HepG2 (cell line): ENCODE data around the gene CFAP119. TPM values are rescaled to one million over a fixed set of nuclear protein-coding genes. Genes with fewer than 3 reads are reported as not detected.
A peak's percentile ranks its signal among the peaks of the same experiment; 100 is the strongest.

Experiments used
- ATAC-seq: fragments of 200-7000 bp; cut with Tn5 transposase; 3 replicates; pipeline ENCODE4 v1.9.1; 2020; ENCODE audit warnings: mild to moderate bottlenecking, moderate library complexity
- BruUV-seq: library from RNA; stranded (reverse); fragments of 400-500 nt; replicated peaks from 2 replicates; lab custom pipeline; 2021; lab: Mats Ljungman, UMichigan
- CTCF ChIA-PET: fragments of 300-600 bp; formaldehyde crosslinking; extraction: SDS; loops from one replicate; lab custom pipeline; 2021; ENCODE audit warnings: low total read pairs, inconsistent platforms, low intra/inter-chr PET ratio; lab: Yijun Ruan, JAX
- POLR2A ChIA-PET: fragments of 350-600 bp; sonication (Branson Sonifier 250); formaldehyde crosslinking; loops from one replicate; lab custom pipeline; 2020; ENCODE audit warnings: antibody characterized with exemption, inconsistent platforms; lab: Yijun Ruan, JAX
- DNase-seq: peaks from one replicate; pipeline ENCODE4 v3.0.0-alpha.2; 2015; ENCODE audit warnings: low spot score
- FAIRE-seq: peaks from 3 replicates; lab custom pipeline; 2011; peaks lifted over from hg19 to GRCh38; lab: Jason Lieb, UNC
- H2AFZ ChIP-seq: one replicate; pipeline ENCODE4 v1.6.1; 2011; ENCODE audit warnings: low read length, inconsistent platforms
- H3K27ac ChIP-seq: fragments of 300-600 bp; 3 replicates; pipeline ENCODE4 v1.8.0; 2011; ENCODE audit warnings: mixed run types, mild to moderate bottlenecking, mixed read lengths, low read length, inconsistent platforms; ENCODE audit not compliant: insufficient read depth; ENCODE audit errors: extremely low read length
- H3K27me3 ChIP-seq, 2 experiments: fragments of 200-600 bp in 1 of 2; 2 replicates in 1 of 2; 3 replicates in 1 of 2; pipeline versions ENCODE4 v1.6.0 to v1.8.0; 2011; ENCODE audit warnings: low read length in 2 of 2, mild to moderate bottlenecking in 2 of 2, moderate library complexity in 2 of 2, inconsistent platforms in 1 of 2; ENCODE audit not compliant: insufficient read depth in 2 of 2, control insufficient read depth in 1 of 2
- H3K36me3 ChIP-seq, 2 experiments: fragments of 200-600 bp in 1 of 2; replicated peaks in 1 of 2; 2 replicates in 1 of 2; 3 replicates in 1 of 2; pipeline versions ENCODE4 v1.5.1 to v1.8.0; 2011; ENCODE audit warnings: low read length in 2 of 2, inconsistent platforms in 1 of 2; ENCODE audit not compliant: insufficient read depth in 2 of 2, control insufficient read depth in 1 of 2
- H3K4me1 ChIP-seq: 2 replicates; pipeline ENCODE4 v1.5.1; 2012; ENCODE audit warnings: low read length, inconsistent platforms; ENCODE audit not compliant: insufficient read depth
- H3K4me2 ChIP-seq: 2 replicates; pipeline ENCODE4 v1.6.0; 2011; ENCODE audit warnings: low read depth, low read length, inconsistent platforms
- H3K4me3 ChIP-seq, 3 experiments: fragments of 200-600 bp in 1 of 3; sonication (generic), shearing (Covaris generic) in 1 of 3; replicated peaks in 1 of 3; 2 replicates each; pipeline ENCODE4 v1.5.1; 2011 to 2016; ENCODE audit warnings: low read length in 3 of 3, inconsistent platforms in 2 of 3, low read depth in 2 of 3, mild to moderate bottlenecking in 2 of 3, control low read depth in 1 of 3, mixed read lengths in 1 of 3; ENCODE audit not compliant: insufficient read depth in 1 of 3
- H3K79me2 ChIP-seq: one replicate; pipeline ENCODE4 v1.6.1; 2011; ENCODE audit warnings: low read length, inconsistent platforms; ENCODE audit not compliant: insufficient read depth
- H3K9ac ChIP-seq: 2 replicates; pipeline ENCODE4 v1.6.0; 2011; ENCODE audit warnings: mild to moderate bottlenecking, low read depth, low read length, inconsistent platforms; ENCODE audit not compliant: insufficient read depth
- H3K9me3 ChIP-seq: 2 replicates; pipeline ENCODE4 v1.5.1; 2012; ENCODE audit warnings: mild to moderate bottlenecking, low read length
- H4K20me1 ChIP-seq: 2 replicates; pipeline ENCODE4 v1.6.0; 2011; ENCODE audit warnings: inconsistent platforms, mild to moderate bottlenecking, low read length, moderate library complexity; ENCODE audit not compliant: insufficient read depth
- DNMT3B ChIP-seq: conservative IDR thresholded peaks from 2 replicates; pipeline ENCODE4 v1.6.1; 2016; ENCODE audit warnings: missing biosample characterization, control low read depth
- DPF2 ChIP-seq: sonication (generic); formaldehyde crosslinking; IDR thresholded peaks from 2 replicates; pipeline ENCODE4 v1.4.0; 2020; ENCODE audit warnings: mild to moderate bottlenecking, low read depth, missing genetic modification reagents, borderline replicate concordance
- GATA4 ChIP-seq: sonication (generic); IDR thresholded peaks from 2 replicates; pipeline ENCODE4 v1.6.1; 2016; ENCODE audit warnings: antibody characterized with exemption, low read depth, borderline replicate concordance
- IKZF1 ChIP-seq: fragments of 450-650 bp; IDR thresholded peaks from 2 replicates; pipeline ENCODE4 v1.7.1; 2016
- POLR2AphosphoS2 ChIP-seq: IDR thresholded peaks from 2 replicates; pipeline ENCODE4 v1.6.1; 2011; ENCODE audit warnings: low read depth, low read length, improper control_type of control experiment
- ZBTB14 ChIP-seq: sonication (generic); formaldehyde crosslinking; IDR thresholded peaks from 2 replicates; pipeline ENCODE4 v1.4.0; 2020; ENCODE audit warnings: missing genetic modification reagents
- ZNF652 ChIP-seq: IDR thresholded peaks from 2 replicates; pipeline ENCODE4 v1.6.1; 2016; ENCODE audit warnings: low read depth, borderline replicate concordance
- ZNF749 ChIP-seq: sonication (generic); formaldehyde crosslinking; IDR thresholded peaks from 2 replicates; pipeline ENCODE4 v1.8.0; 2022; ENCODE audit warnings: mild to moderate bottlenecking, missing genetic modification reagents, moderate library complexity, borderline replicate concordance
- WGBS: methylation state at CpG from one replicate; pipeline ENCODE4 v1.1.6; 2017; ENCODE audit warnings: low lambda C conversion rate; 5-methylcytosine and 5-hydroxymethylcytosine counted together
- in situ Hi-C: cut with HindIII; loops from 2 replicates; pipeline ENCODE4 v1.10.0; 2017; ENCODE audit warnings: low pct_unique_long_range_greater_than_20kb; ENCODE audit not compliant: extremely low pct_ligation_motif_present
- intact Hi-C: fragments of 100-400 bp; cut with micrococcal nuclease; formaldehyde crosslinking; loops from one replicate; pipeline ENCODE4 v1.10.0; 2022; ENCODE audit not compliant: unreplicated experiment
- polyA plus RNA-seq, 8 experiments: library from polyadenylated mRNA; depleted of rRNA in 3 of 8; stranded (reverse) in 7 of 8; unstranded in 1 of 8; fragments of >200 nt; fragmentation: Illumina TruSeq in 4 of 8; extraction: Trizol in 4 of 8; gene quantifications; 2 replicates each; pipeline versions ENCODE4 v1.2.1 to v1.2.3, GENCODE V29; 2011 to 2016; ENCODE audit warnings: low read depth in 4 of 8, missing spikeins in 1 of 8, mixed read lengths in 1 of 8; ENCODE audit not compliant: insufficient read depth in 1 of 8
- total RNA-seq, 5 experiments: library from RNA; depleted of rRNA; stranded (reverse); fragments of >200 nt; fragmentation: Illumina TruSeq; extraction: Trizol; gene quantifications; 2 replicates each; pipeline ENCODE4 v1.2.3, GENCODE V29; 2016; ENCODE audit warnings: low read depth in 1 of 5
- TF ChIP-seq, protein P1 (sequence below), 2 experiments: fragments of 450-650 bp in 1 of 2; sonication (generic) in 1 of 2; formaldehyde crosslinking in 1 of 2; IDR thresholded peaks; 2 replicates each; pipeline versions ENCODE4 v1.6.1 to v1.8.0; 2016 to 2022; ENCODE audit warnings: antibody characterized with exemption in 1 of 2, mild to moderate bottlenecking in 1 of 2, missing genetic modification reagents in 1 of 2

The CFAP119 gene
- total and polyA plus RNA-seq, 2 of the 13 experiments (the other 11 are each of a cell fraction or from before 2014, with no cell fraction given), result 6.4 TPM

GRCh38 chr16:30711712-30712111 is 50.1 kb downstream of the CFAP119 start:
- TSS peak; percentile 45 for BruUV-seq
- POLR2A ChIA-PET, result interaction anchor here (1.3 kb wide), 1 partner anchor 10 kb away, joined by 3 read pairs; no protein-coding TSS in a partner anchor

GRCh38 chr16:30710971-30711370 is 50.9 kb downstream of the CFAP119 start:
- intact Hi-C loops (no loop called here), in situ Hi-C loops (no loop called here)
- peaks cover 72 to 93% of the 10 kb centered on the region in 2 experiments for H3K36me3 ChIP-seq
- H3K4me3 ChIP-seq, result no peak overlapping the region
- H4K20me1 ChIP-seq, result no peaks in the 10 kb centered on the region
- ATAC-seq, result no peak
- H3K9ac ChIP-seq, result no peak overlapping the region
- FAIRE-seq, result no peak
- no peak overlapping the region for H3K4me2 ChIP-seq
- ChIA-PET CTCF (no interaction called here), POLR2A (no interaction called here)
- H3K27me3 ChIP-seq, result no peaks in the 10 kb centered on the region
- WGBS, result 98% methylated on average over 4 of the region's 4 CpGs
- no peak for DNase-seq
- no TSS peak for BruUV-seq
- no peaks in the 10 kb centered on the region for H3K79me2 ChIP-seq
- no peaks in the 10 kb centered on the region for H3K4me1 ChIP-seq
- H3K9me3 ChIP-seq, result no peaks in the 10 kb centered on the region
- no peak overlapping the region for H2AFZ ChIP-seq
- H3K27ac ChIP-seq, result no peak overlapping the region
- TF ChIP-seq DPF2 (CRISPR knock-in tag) (no peak), ZBTB14 (CRISPR knock-in tag) (no peak), GATA4 (no peak), ZNF749 (no peak), IKZF1 (no peak)
- TF ChIP-seq, protein P1, sequence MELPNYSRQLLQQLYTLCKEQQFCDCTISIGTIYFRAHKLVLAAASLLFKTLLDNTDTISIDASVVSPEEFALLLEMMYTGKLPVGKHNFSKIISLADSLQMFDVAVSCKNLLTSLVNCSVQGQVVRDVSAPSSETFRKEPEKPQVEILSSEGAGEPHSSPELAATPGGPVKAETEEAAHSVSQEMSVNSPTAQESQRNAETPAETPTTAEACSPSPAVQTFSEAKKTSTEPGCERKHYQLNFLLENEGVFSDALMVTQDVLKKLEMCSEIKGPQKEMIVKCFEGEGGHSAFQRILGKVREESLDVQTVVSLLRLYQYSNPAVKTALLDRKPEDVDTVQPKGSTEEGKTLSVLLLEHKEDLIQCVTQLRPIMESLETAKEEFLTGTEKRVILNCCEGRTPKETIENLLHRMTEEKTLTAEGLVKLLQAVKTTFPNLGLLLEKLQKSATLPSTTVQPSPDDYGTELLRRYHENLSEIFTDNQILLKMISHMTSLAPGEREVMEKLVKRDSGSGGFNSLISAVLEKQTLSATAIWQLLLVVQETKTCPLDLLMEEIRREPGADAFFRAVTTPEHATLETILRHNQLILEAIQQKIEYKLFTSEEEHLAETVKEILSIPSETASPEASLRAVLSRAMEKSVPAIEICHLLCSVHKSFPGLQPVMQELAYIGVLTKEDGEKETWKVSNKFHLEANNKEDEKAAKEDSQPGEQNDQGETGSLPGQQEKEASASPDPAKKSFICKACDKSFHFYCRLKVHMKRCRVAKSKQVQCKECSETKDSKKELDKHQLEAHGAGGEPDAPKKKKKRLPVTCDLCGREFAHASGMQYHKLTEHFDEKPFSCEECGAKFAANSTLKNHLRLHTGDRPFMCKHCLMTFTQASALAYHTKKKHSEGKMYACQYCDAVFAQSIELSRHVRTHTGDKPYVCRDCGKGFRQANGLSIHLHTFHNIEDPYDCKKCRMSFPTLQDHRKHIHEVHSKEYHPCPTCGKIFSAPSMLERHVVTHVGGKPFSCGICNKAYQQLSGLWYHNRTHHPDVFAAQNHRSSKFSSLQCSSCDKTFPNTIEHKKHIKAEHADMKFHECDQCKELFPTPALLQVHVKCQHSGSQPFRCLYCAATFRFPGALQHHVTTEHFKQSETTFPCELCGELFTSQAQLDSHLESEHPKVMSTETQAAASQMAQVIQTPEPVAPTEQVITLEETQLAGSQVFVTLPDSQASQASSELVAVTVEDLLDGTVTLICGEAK (IDR thresholded peaks at IDR 0.05), result no peak
- TF ChIP-seq, protein P1 (CRISPR knock-in tag; IDR thresholded peaks at IDR 0.05), result no peak

More at GRCh38 chr16:30711712-30712111, 50.1 kb downstream of the CFAP119 start:
- Histone ChIP-seq H4K20me1 (no peaks in the 10 kb centered on the region), H3K9ac (no peak overlapping the region), H3K79me2 (peaks cover 2% of the 10 kb centered on the region), H3K9me3 (no peaks in the 10 kb centered on the region), H3K4me1 (0 out of 2 replicates have a peak, but pooled peaks cover under 1% of the 10 kb centered on the region), H2AFZ (no peak overlapping the region), H3K36me3 (peaks cover 73 to 93% of the 10 kb centered on the region in 2 experiments), H3K27ac (no peak overlapping the region), H3K4me3 (no peak overlapping the region), H3K27me3 (no peaks in the 10 kb centered on the region), H3K4me2 (no peak overlapping the region)
- in situ Hi-C loops, result no loop called here
- 0 out of 2 replicates have a peak, but pooled peaks have one; percentile 81 for TF ChIP-seq POLR2AphosphoS2
- TF ChIP-seq ZNF652 (CRISPR knock-in tag), result no peak
- TF ChIP-seq DNMT3B (CRISPR knock-in tag), result no peak
- 100% methylated on average over 1 of the region's 1 CpG for WGBS
- DNase-seq (no peak), ATAC-seq (no peak), FAIRE-seq (no peak)
- intact Hi-C loops, result no loop called here
- CTCF ChIA-PET, result no interaction called here
